Neural crest cell (in vitro differentiated cells): ENCODE results near the gene CDK14. TPM values are rescaled to one million over a fixed set of nuclear protein-coding genes. Genes with fewer than 3 reads are reported as not detected.

ENCODE experiments used
- DNase-seq: peaks from one replicate; pipeline ENCODE4 v3.0.0; 2021; ENCODE audit warnings: low read depth, mixed read lengths, low spot score
- H3K27ac Mint-ChIP-seq: one replicate; pipeline ENCODE4 v1.8.0; 2021; ENCODE audit warnings: mild to moderate bottlenecking, mixed read lengths; ENCODE audit not compliant: unreplicated experiment
- H3K27me3 Mint-ChIP-seq: 2 replicates; pipeline ENCODE4 v1.8.0; 2021; ENCODE audit warnings: low read depth, mild to moderate bottlenecking, mixed read lengths
- H3K36me3 Mint-ChIP-seq: 2 replicates; pipeline ENCODE4 v1.8.0; 2021; ENCODE audit warnings: low read depth, mild to moderate bottlenecking, mixed read lengths
- H3K4me1 Mint-ChIP-seq: 2 replicates; pipeline ENCODE4 v1.8.0; 2021; ENCODE audit warnings: mixed read lengths
- H3K4me3 Mint-ChIP-seq: one replicate; pipeline ENCODE4 v1.8.0; 2021; ENCODE audit warnings: mild to moderate bottlenecking, mixed read lengths
- H3K9me3 Mint-ChIP-seq: 2 replicates; pipeline ENCODE4 v1.8.0; 2021; ENCODE audit warnings: mixed read lengths
- CTCF ChIP-seq: fragments of 200-600 bp; sonication (generic); conservative IDR thresholded peaks from 2 replicates; pipeline ENCODE4 v1.5.0; 2021; ENCODE audit warnings: antibody characterized with exemption, mild to moderate bottlenecking
- total RNA-seq: library from RNA; stranded (reverse); gene quantifications from 2 replicates; pipeline ENCODE4 v1.2.1, GENCODE V29; 2021

The CDK14 gene
- total RNA-seq, 1 donor from 2014 or later = 49.6 TPM

GRCh38 chr7:90833443-90833842 is 237.3 kb downstream of the CDK14 start:
- Mint-ChIP-seq H3K27ac (no peak overlapping the region), H3K27me3 (no peaks in the 10 kb centered on the region), H3K36me3 (peaks cover 19% of the 10 kb centered on the region), H3K4me1 (no peaks in the 10 kb centered on the region), H3K4me3 (no peak overlapping the region), H3K9me3 (peaks cover 10% of the 10 kb centered on the region)
- no peak for DNase-seq
- no peak for TF ChIP-seq CTCF

DNA sequence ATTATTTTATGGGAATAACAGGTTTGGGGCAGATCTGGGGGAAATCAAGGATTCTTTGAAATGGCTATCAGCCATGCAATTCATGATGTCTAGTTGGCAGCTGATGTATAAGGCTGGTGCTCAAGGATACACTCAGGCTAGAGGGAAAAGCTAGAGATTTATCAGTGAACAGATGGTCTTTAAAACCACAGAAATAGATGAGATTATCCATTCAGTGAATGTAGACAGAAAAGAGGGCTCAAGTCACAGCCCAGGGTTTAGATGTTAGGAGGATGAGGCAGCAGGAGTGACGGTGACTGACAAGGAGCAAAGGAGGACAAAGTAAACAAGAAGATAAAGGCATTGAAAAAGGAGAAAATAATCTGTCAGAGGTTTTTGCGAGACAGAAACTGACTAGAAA is 238.7 kb downstream of the CDK14 start:
- peaks cover 8% of the 10 kb centered on the region for H3K9me3 Mint-ChIP-seq
- H3K27ac Mint-ChIP-seq = no peak overlapping the region
- H3K4me1 Mint-ChIP-seq = no peaks in the 10 kb centered on the region
- H3K36me3 Mint-ChIP-seq = peaks cover 17% of the 10 kb centered on the region
- no peak for TF ChIP-seq CTCF
- no peak overlapping the region for H3K4me3 Mint-ChIP-seq
- no peaks in the 10 kb centered on the region for H3K27me3 Mint-ChIP-seq
- no peak for DNase-seq

DNA sequence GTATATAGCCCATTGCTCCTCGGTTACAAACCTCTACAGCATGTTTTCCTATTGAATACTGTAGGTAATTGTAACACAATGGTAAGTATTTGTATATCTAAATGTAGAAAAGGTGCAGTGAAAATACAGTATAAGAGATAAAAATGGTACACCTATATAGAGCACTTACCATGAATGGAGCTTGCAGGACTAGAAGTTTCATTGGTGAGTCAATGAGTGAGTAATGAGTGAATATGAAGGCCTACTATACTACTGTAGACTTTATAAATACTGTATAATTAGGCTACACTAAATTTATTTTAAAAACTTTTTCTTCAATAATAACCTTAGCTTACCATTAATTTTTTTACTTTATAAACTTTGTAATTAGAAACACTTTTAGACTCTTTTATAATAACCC is 239.7 kb downstream of the CDK14 start:
- H3K4me3 Mint-ChIP-seq = no peak overlapping the region
- DNase-seq = no peak
- TF ChIP-seq CTCF = no peak
- no peak overlapping the region for H3K27ac Mint-ChIP-seq
- no peaks in the 10 kb centered on the region for H3K27me3 Mint-ChIP-seq
- no peaks in the 10 kb centered on the region for H3K4me1 Mint-ChIP-seq
- H3K9me3 Mint-ChIP-seq = peaks cover 8% of the 10 kb centered on the region
- H3K36me3 Mint-ChIP-seq = peaks cover 13% of the 10 kb centered on the region

DNA sequence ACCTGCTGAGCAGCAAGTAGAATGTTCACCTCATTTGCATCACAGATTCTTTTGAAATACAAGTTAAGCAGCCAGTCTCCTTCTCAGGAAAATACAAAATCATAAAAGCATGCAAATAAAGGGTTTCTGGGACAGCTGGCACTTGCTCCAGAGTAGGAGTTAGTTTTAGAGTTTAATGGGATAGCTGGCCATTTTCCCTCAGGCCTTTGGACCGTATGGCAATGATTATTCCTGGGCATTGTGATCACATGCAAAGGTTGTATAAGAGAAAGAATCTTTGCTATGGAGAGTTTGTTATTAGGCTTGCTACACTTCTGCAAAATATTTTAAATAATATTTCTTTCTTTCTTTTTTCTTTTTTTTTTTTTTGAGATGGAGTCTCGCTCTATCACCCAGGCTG is 240.8 kb downstream of the CDK14 start:
- H3K4me1 Mint-ChIP-seq = no peaks in the 10 kb centered on the region
- no peak overlapping the region for H3K27ac Mint-ChIP-seq
- no peak overlapping the region for H3K4me3 Mint-ChIP-seq
- peaks cover 11% of the 10 kb centered on the region for H3K36me3 Mint-ChIP-seq
- TF ChIP-seq CTCF = no peak
- peaks cover 8% of the 10 kb centered on the region for H3K9me3 Mint-ChIP-seq
- no peak for DNase-seq
- H3K27me3 Mint-ChIP-seq = no peaks in the 10 kb centered on the region

GRCh38 chr7:90838799-90839198 is 242.7 kb downstream of the CDK14 start:
- no peak for TF ChIP-seq CTCF
- H3K27ac Mint-ChIP-seq = no peak overlapping the region
- H3K27me3 Mint-ChIP-seq = no peaks in the 10 kb centered on the region
- H3K9me3 Mint-ChIP-seq = peaks cover 8% of the 10 kb centered on the region
- H3K4me1 Mint-ChIP-seq = no peaks in the 10 kb centered on the region
- H3K4me3 Mint-ChIP-seq = no peak overlapping the region
- no peak for DNase-seq
- H3K36me3 Mint-ChIP-seq = peaks cover 11% of the 10 kb centered on the region

GRCh38 chr7:90839316-90839715 is 243.2 kb downstream of the CDK14 start:
- Mint-ChIP-seq H3K27me3 (no peaks in the 10 kb centered on the region), H3K36me3 (peaks cover 11% of the 10 kb centered on the region), H3K9me3 (peaks cover 8% of the 10 kb centered on the region), H3K4me1 (no peaks in the 10 kb centered on the region), H3K27ac (no peak overlapping the region), H3K4me3 (no peak overlapping the region)
- TF ChIP-seq CTCF = no peak
- DNase-seq = no peak
